Calu3 (cell line): ENCODE results near the gene HIVEP2. TPM values are rescaled to one million over a fixed set of nuclear protein-coding genes. Genes with fewer than 3 reads are reported as not detected.

Experiments used
- BruUV-seq: library from RNA; stranded (reverse); fragments of 400-500 nt; replicated peaks from 2 replicates; lab custom pipeline; 2021; lab: Mats Ljungman, UMichigan
- CTCF ChIA-PET: fragments of 300-600 bp; sonication (Branson Sonifier 250); formaldehyde crosslinking; loops from one replicate; lab custom pipeline; 2022; ENCODE audit warnings: antibody characterized with exemption; lab: Charles Lee
- DNase-seq: peaks from one replicate; pipeline ENCODE4 v3.0.0; 2022
- H3K27ac Mint-ChIP-seq: one replicate; pipeline ENCODE4 v1.8.0; 2022; ENCODE audit warnings: mixed read lengths; ENCODE audit not compliant: unreplicated experiment
- H3K27me3 Mint-ChIP-seq: one replicate; pipeline ENCODE4 v1.8.0; 2022; ENCODE audit warnings: mixed read lengths; ENCODE audit not compliant: unreplicated experiment
- H3K36me3 Mint-ChIP-seq: one replicate; pipeline ENCODE4 v1.8.0; 2022; ENCODE audit warnings: mild to moderate bottlenecking, moderate library complexity, mixed read lengths; ENCODE audit not compliant: insufficient read depth, unreplicated experiment
- H3K4me1 Mint-ChIP-seq: one replicate; pipeline ENCODE4 v1.8.0; 2022; ENCODE audit warnings: mild to moderate bottlenecking, low read depth, mixed read lengths; ENCODE audit not compliant: unreplicated experiment
- H3K4me3 Mint-ChIP-seq: one replicate; pipeline ENCODE4 v1.8.0; 2022; ENCODE audit warnings: mild to moderate bottlenecking, low read depth, moderate library complexity, mixed read lengths; ENCODE audit not compliant: unreplicated experiment
- H3K9me3 Mint-ChIP-seq: one replicate; pipeline ENCODE4 v1.8.0; 2022; ENCODE audit warnings: low read depth, mixed read lengths; ENCODE audit not compliant: unreplicated experiment
- intact Hi-C: fragments of 100-400 bp; cut with micrococcal nuclease; formaldehyde crosslinking; loops from one replicate; pipeline ENCODE4 v1.10.0; 2022; ENCODE audit not compliant: unreplicated experiment
- total RNA-seq: library from RNA; stranded (reverse); gene quantifications from 2 replicates; pipeline ENCODE4 v1.2.3, GENCODE V29; 2022
- TF ChIP-seq, protein P1 (sequence below): fragments of 200-600 bp; IDR thresholded peaks from one replicate; pipeline ENCODE4 v1.8.0; 2022; ENCODE audit warnings: antibody characterized with exemption; ENCODE audit not compliant: unreplicated experiment

Gene HIVEP2
- total RNA-seq, 1 experiment from 2014 or later, result 18.4 TPM

DNA sequence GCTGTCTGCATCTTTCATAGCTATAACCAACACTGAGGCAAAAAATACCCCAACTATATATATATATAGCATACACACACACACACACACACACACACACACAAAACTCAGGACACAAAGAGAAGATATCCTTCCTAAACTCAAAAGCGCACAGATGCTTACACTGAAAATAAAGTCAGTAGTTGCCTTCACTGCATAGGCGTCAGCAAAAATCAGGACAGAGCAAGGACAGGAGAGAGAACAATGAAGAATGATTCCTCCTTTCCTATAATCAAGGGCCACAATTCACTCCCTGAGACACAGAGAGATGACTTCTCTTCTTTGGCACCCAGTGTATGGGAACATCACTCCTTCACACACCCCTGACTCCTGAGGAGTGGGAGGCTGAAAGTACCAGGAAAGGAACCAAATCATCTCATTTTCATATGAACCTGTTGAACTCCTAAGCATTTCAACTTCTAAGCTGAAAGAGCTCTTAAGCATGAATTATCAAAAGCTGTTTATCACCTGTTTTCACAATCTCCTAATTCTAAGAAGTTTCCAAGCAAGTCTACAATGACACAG, 141.4 kb downstream of the HIVEP2 start:
- H3K4me1 Mint-ChIP-seq, result peaks cover 19% of the 10 kb centered on the region
- H3K4me3 Mint-ChIP-seq, result no peak overlapping the region
- CTCF ChIA-PET, result no interaction called here
- TF ChIP-seq, protein P1, sequence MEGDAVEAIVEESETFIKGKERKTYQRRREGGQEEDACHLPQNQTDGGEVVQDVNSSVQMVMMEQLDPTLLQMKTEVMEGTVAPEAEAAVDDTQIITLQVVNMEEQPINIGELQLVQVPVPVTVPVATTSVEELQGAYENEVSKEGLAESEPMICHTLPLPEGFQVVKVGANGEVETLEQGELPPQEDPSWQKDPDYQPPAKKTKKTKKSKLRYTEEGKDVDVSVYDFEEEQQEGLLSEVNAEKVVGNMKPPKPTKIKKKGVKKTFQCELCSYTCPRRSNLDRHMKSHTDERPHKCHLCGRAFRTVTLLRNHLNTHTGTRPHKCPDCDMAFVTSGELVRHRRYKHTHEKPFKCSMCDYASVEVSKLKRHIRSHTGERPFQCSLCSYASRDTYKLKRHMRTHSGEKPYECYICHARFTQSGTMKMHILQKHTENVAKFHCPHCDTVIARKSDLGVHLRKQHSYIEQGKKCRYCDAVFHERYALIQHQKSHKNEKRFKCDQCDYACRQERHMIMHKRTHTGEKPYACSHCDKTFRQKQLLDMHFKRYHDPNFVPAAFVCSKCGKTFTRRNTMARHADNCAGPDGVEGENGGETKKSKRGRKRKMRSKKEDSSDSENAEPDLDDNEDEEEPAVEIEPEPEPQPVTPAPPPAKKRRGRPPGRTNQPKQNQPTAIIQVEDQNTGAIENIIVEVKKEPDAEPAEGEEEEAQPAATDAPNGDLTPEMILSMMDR, result no peak
- peaks cover 2% of the 10 kb centered on the region for H3K9me3 Mint-ChIP-seq
- no peaks in the 10 kb centered on the region for H3K27me3 Mint-ChIP-seq
- no peak for DNase-seq
- no TSS peak for BruUV-seq
- peak overlapping the region; percentile 59 for H3K27ac Mint-ChIP-seq
- intact Hi-C loops, result no loop called here
- peaks cover 6% of the 10 kb centered on the region for H3K36me3 Mint-ChIP-seq

DNA sequence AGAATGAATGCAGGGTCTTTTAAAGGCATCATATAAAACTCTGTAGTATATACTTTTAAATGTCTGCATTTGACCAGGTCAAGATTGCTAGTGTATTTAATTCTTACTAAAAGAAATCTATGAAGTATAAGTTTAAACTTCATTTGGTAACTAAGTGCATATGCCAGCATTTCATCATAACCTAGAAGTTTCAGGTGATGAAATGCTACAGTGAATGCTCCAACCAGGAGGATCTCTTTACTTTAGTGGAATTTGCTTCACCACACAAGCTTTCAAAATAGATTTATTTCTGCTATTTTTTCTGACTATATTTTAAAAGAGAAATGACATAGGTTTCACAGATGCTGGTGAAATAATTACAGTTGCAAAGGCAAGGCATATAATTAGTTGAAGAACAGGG, 141.9 kb downstream of the HIVEP2 start:
- Mint-ChIP-seq H3K9me3 (peaks cover 2% of the 10 kb centered on the region), H3K4me3 (no peak overlapping the region), H3K36me3 (peaks cover 6% of the 10 kb centered on the region), H3K4me1 (peaks cover 19% of the 10 kb centered on the region), H3K27me3 (no peaks in the 10 kb centered on the region), H3K27ac (no peak overlapping the region)
- intact Hi-C loops, result no loop called here
- no peak for DNase-seq
- TF ChIP-seq, protein P1, result no peak
- no TSS peak for BruUV-seq
- CTCF ChIA-PET, result no interaction called here

DNA sequence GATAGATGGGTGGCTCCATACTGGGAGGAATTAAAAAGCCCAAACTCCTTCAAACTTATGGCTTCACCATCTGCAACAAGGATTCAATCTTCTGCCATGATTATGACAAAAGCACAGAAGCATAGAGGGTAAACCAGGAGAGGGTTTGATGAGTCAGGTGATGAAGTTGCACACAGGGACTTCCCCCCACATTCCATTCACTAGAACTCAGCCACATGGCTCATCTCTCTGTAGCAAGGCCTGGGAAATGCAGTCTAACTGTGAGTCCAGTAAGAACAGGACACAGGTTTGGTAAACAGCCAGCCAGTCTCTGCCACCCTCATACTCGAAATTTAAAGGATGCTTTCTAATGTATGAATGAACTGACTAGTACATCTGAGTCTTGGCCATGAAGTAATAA, 142.9 kb downstream of the HIVEP2 start:
- no TSS peak for BruUV-seq
- Mint-ChIP-seq H3K4me3 (no peak overlapping the region), H3K9me3 (no peaks in the 10 kb centered on the region), H3K27ac (no peak overlapping the region), H3K4me1 (peaks cover 18% of the 10 kb centered on the region), H3K27me3 (no peaks in the 10 kb centered on the region), H3K36me3 (peaks cover 5% of the 10 kb centered on the region)
- DNase-seq, result peak; percentile 37
- intact Hi-C loops, result no loop called here
- CTCF ChIA-PET, result no interaction called here
- TF ChIP-seq, protein P1, result no peak

DNA sequence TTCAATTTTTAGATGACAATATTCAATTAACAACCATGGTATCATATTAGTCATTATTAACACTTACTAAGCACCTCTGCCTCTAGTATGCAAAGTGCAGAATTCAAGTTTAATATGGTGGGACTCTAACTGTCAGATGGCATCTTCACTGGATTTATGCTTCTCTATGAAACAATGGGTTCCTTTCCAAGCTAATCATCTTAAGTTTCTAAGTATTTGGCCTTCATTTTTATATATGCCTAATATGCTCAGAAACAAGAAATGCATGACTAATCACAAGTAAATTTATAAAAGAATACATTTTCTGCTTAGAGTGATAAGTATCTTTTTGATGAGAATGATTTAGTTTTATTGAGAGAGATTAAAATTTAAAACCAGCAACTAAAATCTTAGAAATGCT, 144.7 kb downstream of the HIVEP2 start:
- TF ChIP-seq, protein P1, result no peak
- no TSS peak for BruUV-seq
- no peak for DNase-seq
- H3K27ac Mint-ChIP-seq, result no peak overlapping the region
- CTCF ChIA-PET, result no interaction called here
- intact Hi-C loops, result no loop called here
- H3K4me3 Mint-ChIP-seq, result no peak overlapping the region
- no peaks in the 10 kb centered on the region for H3K9me3 Mint-ChIP-seq
- peaks cover 12% of the 10 kb centered on the region for H3K4me1 Mint-ChIP-seq
- H3K36me3 Mint-ChIP-seq, result no peaks in the 10 kb centered on the region
- H3K27me3 Mint-ChIP-seq, result no peaks in the 10 kb centered on the region
